Right forelimb (tissue), 1 donor: Measurements from ENCODE around the gene STXBP5.

ENCODE experiments used
- DNase-seq: peaks from one replicate; pipeline ENCODE4 v3.0.0-alpha.2; 2018

Gene STXBP5

GRCh38 chr6:147179809-147180208, 24.4 kb upstream of the STXBP5 start:
- no peak for DNase-seq

GRCh38 chr6:147180926-147181325, 23.3 kb upstream of the STXBP5 start:
- DNase-seq: no peak

GRCh38 chr6:147184379-147184778, 19.8 kb upstream of the STXBP5 start:
- DNase-seq: no peak

- DNase-seq: no peak
Measured at GRCh38 chr6:147185216-147185615, 19.0 kb upstream of the STXBP5 start.

- no peak for DNase-seq
Measured at GRCh38 chr6:147190556-147190955, 13.7 kb upstream of the STXBP5 start.

GRCh38 chr6:147192278-147192911, 11.8 kb upstream of the STXBP5 start:
- no peak for DNase-seq

- no peak for DNase-seq
Measured at GRCh38 chr6:147194652-147195411, 9.4 kb upstream of the STXBP5 start.

- no peak for DNase-seq
Measured at GRCh38 chr6:147195510-147195909, 8.7 kb upstream of the STXBP5 start.

GRCh38 chr6:147195987-147196386, 8.2 kb upstream of the STXBP5 start:
- no peak for DNase-seq

- DNase-seq: no peak
Measured at GRCh38 chr6:147200711-147201110, 3.5 kb upstream of the STXBP5 start.

GRCh38 chr6:147201885-147202515, 2.2 kb upstream of the STXBP5 start:
- no peak for DNase-seq

- DNase-seq: peak; percentile 79
Measured at GRCh38 chr6:147202516-147203310, 1.5 kb upstream of the STXBP5 start.

GRCh38 chr6:147203311-147204059, 732 bp upstream of the STXBP5 start:
- DNase-seq: peak; percentile 87

- no peak for DNase-seq
Measured at GRCh38 chr6:147204843-147205311, 660 bp downstream of the STXBP5 start.

- no peak for DNase-seq
Measured at GRCh38 chr6:147205690-147206600, 1.7 kb downstream of the STXBP5 start.

- DNase-seq: no peak
Measured at GRCh38 chr6:147207351-147207750, 3.1 kb downstream of the STXBP5 start.

GRCh38 chr6:147207837-147208754, 3.9 kb downstream of the STXBP5 start:
- no peak for DNase-seq

GRCh38 chr6:147209762-147210449, 5.7 kb downstream of the STXBP5 start:
- no peak for DNase-seq

GRCh38 chr6:147211349-147211748, 7.1 kb downstream of the STXBP5 start:
- DNase-seq: no peak
